Measurements from ENCODE around the gene RPL28.
A peak's percentile ranks its signal among the peaks of the same experiment; 100 is the strongest.

Gene RPL28

GRCh38 chr19:55389386-55390317 lies 3.9 kb downstream of the RPL28 start:
- peak overlapping the region; percentile 77 for H3K27ac Mint-ChIP-seq

GRCh38 chr19:55390461-55390880 lies 4.7 kb downstream of the RPL28 start:
- peaks cover 35% of the 10 kb centered on the region for H3K36me3 Mint-ChIP-seq (ENCODE audit: low read depth)
- H3K4me1 Mint-ChIP-seq = peaks cover 72% of the 10 kb centered on the region
- H3K27ac Mint-ChIP-seq = no peak overlapping the region
- H3K9me3 Mint-ChIP-seq = no peaks in the 10 kb centered on the region
- no peak for TF ChIP-seq CTCF (IDR thresholded peaks at IDR 0.05)
- H3K27me3 Mint-ChIP-seq (ENCODE audit: low read depth, poor library complexity) = peaks cover 3% of the 10 kb centered on the region
- H3K4me3 Mint-ChIP-seq = no peak overlapping the region
- DNase-seq = no peak

More at GRCh38 chr19:55389386-55390317, 3.9 kb downstream of the RPL28 start:
- no peaks in the 10 kb centered on the region for H3K9me3 Mint-ChIP-seq
- peaks cover 35% of the 10 kb centered on the region for H3K36me3 Mint-ChIP-seq (ENCODE audit: low read depth)
- no peak for DNase-seq
- peak overlapping the region; percentile 38 for H3K4me3 Mint-ChIP-seq
- no peak for TF ChIP-seq CTCF (IDR thresholded peaks at IDR 0.05)
- peaks cover 3% of the 10 kb centered on the region for H3K27me3 Mint-ChIP-seq (ENCODE audit: low read depth, poor library complexity)
- H3K4me1 Mint-ChIP-seq = peaks cover 78% of the 10 kb centered on the region

DNA sequence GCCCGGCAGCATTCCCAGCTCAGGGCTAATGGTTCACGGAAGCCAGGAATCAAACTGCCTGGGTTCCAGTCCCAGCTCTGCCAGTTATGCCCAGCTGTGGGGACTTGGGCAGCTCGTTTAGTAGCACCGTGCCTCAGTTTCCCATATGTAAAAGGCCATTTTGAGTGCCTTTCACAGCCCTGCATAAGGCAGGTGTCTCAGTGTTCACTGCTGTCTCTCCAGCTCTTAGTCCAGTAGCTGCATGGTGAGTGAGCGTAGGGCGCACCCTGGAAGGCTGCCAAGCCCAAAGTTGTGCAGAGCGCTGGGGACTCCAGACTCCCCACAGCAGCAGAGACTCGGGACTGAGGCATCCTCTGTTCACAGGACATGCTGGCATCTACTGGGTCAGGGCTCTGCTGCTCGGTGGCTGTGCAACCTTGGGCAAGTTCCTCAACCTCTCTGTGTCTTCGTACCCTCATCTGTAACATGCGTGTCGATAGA lies 5.5 kb downstream of the RPL28 start:
- Mint-ChIP-seq H3K4me1 (peaks cover 67% of the 10 kb centered on the region), H3K9me3 (no peaks in the 10 kb centered on the region), H3K36me3 (ENCODE audit: low read depth) (peaks cover 35% of the 10 kb centered on the region), H3K4me3 (no peak overlapping the region), H3K27ac (no peak overlapping the region), H3K27me3 (ENCODE audit: low read depth, poor library complexity) (peaks cover 3% of the 10 kb centered on the region)
- no peak for TF ChIP-seq CTCF (IDR thresholded peaks at IDR 0.05)
- no peak for DNase-seq

DNA sequence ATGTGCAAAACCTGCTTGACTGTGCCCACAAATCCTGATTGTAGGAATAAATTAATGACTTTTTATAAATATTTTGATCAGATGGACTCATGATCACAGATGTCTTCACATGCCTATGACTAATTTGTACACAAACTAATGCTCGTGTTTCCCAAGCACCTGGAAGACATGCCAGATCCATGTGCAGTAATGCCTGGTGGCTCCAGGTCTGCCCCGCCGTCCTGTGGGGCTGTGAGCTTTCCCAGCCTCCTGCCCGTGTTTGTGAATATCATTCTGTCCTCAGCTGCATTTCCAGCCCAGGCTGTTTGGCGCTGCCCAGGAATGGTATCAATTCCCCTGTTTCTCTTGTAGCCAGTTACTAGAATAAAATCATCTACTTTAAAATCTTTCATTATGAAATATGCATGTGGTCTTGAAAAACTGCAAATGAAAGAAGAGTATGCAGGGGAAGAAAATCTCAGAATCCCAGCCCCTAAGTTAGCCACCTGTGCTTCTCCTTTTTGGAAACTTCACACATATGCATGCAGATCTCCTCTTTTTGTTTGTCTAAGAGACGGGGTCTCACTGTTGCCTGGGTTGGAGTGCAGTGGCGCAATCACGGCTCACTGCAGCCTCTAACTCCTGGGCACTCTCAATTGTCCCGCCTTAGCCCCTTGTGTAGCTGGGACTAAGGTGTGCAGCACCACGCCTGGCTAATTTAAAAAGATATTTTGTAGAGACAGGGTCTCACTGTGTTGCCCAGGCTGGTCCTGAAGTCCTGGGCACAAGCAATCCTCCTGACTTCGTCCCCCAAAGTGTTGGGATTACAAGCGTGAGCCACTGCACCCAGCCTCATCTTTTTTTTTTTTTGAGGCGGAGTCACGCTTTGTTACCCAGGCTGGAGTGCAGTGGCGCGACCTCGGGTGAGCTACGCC lies 6.2 kb downstream of the RPL28 start:
- peaks cover 3% of the 10 kb centered on the region for H3K27me3 Mint-ChIP-seq (ENCODE audit: low read depth, poor library complexity)
- H3K4me3 Mint-ChIP-seq = no peak overlapping the region
- H3K36me3 Mint-ChIP-seq (ENCODE audit: low read depth) = peaks cover 29% of the 10 kb centered on the region
- TF ChIP-seq CTCF (IDR thresholded peaks at IDR 0.05) = no peak
- peak overlapping the region; percentile 44 for H3K27ac Mint-ChIP-seq
- no peaks in the 10 kb centered on the region for H3K9me3 Mint-ChIP-seq
- no peak for DNase-seq
- peaks cover 60% of the 10 kb centered on the region for H3K4me1 Mint-ChIP-seq

GRCh38 chr19:55392820-55393761 lies 7.4 kb downstream of the RPL28 start:
- DNase-seq = no peak
- H3K4me3 Mint-ChIP-seq = peak overlapping the region; percentile 47
- H3K27ac Mint-ChIP-seq = peak overlapping the region; percentile 44
- peaks cover 3% of the 10 kb centered on the region for H3K27me3 Mint-ChIP-seq (ENCODE audit: low read depth, poor library complexity)
- no peak for TF ChIP-seq CTCF (IDR thresholded peaks at IDR 0.05)
- H3K9me3 Mint-ChIP-seq = no peaks in the 10 kb centered on the region
- peaks cover 49% of the 10 kb centered on the region for H3K4me1 Mint-ChIP-seq
- peaks cover 34% of the 10 kb centered on the region for H3K36me3 Mint-ChIP-seq (ENCODE audit: low read depth)
